ENCODE results near the gene TAMALIN. TPM values are rescaled to one million over a fixed set of nuclear protein-coding genes. Genes with fewer than 3 reads are reported as not detected.

TAMALIN gene
- total RNA-seq, 1 experiment from 2014 or later = 1.2 TPM

GRCh38 chr12:52010692-52011601 is 4.2 kb downstream of the TAMALIN start:
- Histone ChIP-seq H3K27me3 (ENCODE audit: insufficient read depth, low read length) (peaks cover 8% of the 10 kb centered on the region; the same call in 1 of the 2 replicates), H3K56ac (ENCODE audit: insufficient read length, low read depth, low read length) (no peak overlapping the region), H3K18ac (ENCODE audit: insufficient read length, low read depth, low read length) (no peak overlapping the region), H2AFZ (ENCODE audit: low read length) (no peak overlapping the region), H4K8ac (replicated peaks; ENCODE audit: insufficient read length, low read depth, low read length) (no peak overlapping the region), H2BK12ac (ENCODE audit: insufficient read length, low read depth, low read length) (no peak overlapping the region), H2BK15ac (ENCODE audit: low read depth, low read length) (no peak overlapping the region), H3K27ac (ENCODE audit: insufficient read length, low read depth, low read length) (no peak overlapping the region), H2BK20ac (ENCODE audit: low read depth, low read length, poor library complexity, severe bottlenecking) (no peak overlapping the region), H3K4ac (ENCODE audit: low read depth, low read length) (no peak overlapping the region), H3K4me1 (ENCODE audit: insufficient read depth, low read length) (peaks cover 5% of the 10 kb centered on the region; the same call in 1 of the 2 replicates), H3K4me2 (ENCODE audit: insufficient read depth, insufficient read length, low read length) (no peak overlapping the region), H2BK5ac (ENCODE audit: insufficient read length, low read length) (no peak overlapping the region), H3K79me1 (ENCODE audit: insufficient read depth, low read depth, low read length, poor library complexity, severe bottlenecking) (no peaks in the 10 kb centered on the region), H3K9ac (ENCODE audit: extremely low read depth, insufficient read length, low read length) (no peak overlapping the region), H4K5ac (ENCODE audit: insufficient read length, low read depth, low read length) (no peak overlapping the region), H3K23me2 (ENCODE audit: insufficient read length, low read depth, low read length, poor library complexity, severe bottlenecking) (peaks cover 6% of the 10 kb centered on the region), H3K14ac (ENCODE audit: insufficient read depth, low read length) (no peak overlapping the region), H4K20me1 (ENCODE audit: control insufficient read depth, insufficient read depth, insufficient read length) (no peaks in the 10 kb centered on the region), H3T11ph (ENCODE audit: low read length) (no peak overlapping the region), H2AK5ac (ENCODE audit: insufficient read length, low read length) (no peak overlapping the region), H3K79me2 (ENCODE audit: insufficient read depth, low read length) (no peaks in the 10 kb centered on the region), H4K91ac (ENCODE audit: insufficient read length, low read depth, low read length) (no peak overlapping the region), H2BK120ac (ENCODE audit: low read depth, low read length, poor library complexity, severe bottlenecking) (no peak overlapping the region), H3K23ac (ENCODE audit: insufficient read length, low read depth, low read length) (no peak overlapping the region), H3K9me3 (ENCODE audit: control insufficient read depth, low read depth, low read length) (no peaks in the 10 kb centered on the region)
- peaks cover 0 to 14% (median 14%) of the 10 kb centered on the region in 3 experiments; a peak in 4 of 7 replicates for H3K36me3 Mint-ChIP-seq (ENCODE audit: insufficient read depth in 1 of 3, low read depth in 3 of 3)
- peak overlapping the region in 1 of 2 experiments; percentile 26; a peak in 2 of 5 replicates for H3K4me3 Mint-ChIP-seq
- no peaks in the 10 kb centered on the region; a peak in 2 of 5 replicates for H3K9me3 Mint-ChIP-seq
- peaks cover 30 to 47% of the 10 kb centered on the region in 2 experiments for H3K4me1 Mint-ChIP-seq
- TF ChIP-seq, protein P1, sequence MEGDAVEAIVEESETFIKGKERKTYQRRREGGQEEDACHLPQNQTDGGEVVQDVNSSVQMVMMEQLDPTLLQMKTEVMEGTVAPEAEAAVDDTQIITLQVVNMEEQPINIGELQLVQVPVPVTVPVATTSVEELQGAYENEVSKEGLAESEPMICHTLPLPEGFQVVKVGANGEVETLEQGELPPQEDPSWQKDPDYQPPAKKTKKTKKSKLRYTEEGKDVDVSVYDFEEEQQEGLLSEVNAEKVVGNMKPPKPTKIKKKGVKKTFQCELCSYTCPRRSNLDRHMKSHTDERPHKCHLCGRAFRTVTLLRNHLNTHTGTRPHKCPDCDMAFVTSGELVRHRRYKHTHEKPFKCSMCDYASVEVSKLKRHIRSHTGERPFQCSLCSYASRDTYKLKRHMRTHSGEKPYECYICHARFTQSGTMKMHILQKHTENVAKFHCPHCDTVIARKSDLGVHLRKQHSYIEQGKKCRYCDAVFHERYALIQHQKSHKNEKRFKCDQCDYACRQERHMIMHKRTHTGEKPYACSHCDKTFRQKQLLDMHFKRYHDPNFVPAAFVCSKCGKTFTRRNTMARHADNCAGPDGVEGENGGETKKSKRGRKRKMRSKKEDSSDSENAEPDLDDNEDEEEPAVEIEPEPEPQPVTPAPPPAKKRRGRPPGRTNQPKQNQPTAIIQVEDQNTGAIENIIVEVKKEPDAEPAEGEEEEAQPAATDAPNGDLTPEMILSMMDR (conservative IDR thresholded peaks at IDR 0.05) = no peak
- no peak for DNase-seq
- WGBS (ENCODE audit: extremely low coverage, insufficient read length, low lambda C conversion rate) = no CpG with 5 or more reads among the region's 8 CpGs
- H3K27me3 Mint-ChIP-seq (ENCODE audit: low read depth) = peaks cover 78% of the 10 kb centered on the region
- 0 out of 7 replicates have a peak overlapping the region, but pooled peaks of 1 of the 3 experiments have one; percentile 51 for H3K27ac Mint-ChIP-seq
